HEK293 (cell line): ENCODE results near the gene KCNH5.

Experiments used
- CTCF ChIA-PET: fragments of 350-600 bp; formaldehyde crosslinking; extraction: SDS; loops from one replicate; lab custom pipeline; 2021; ENCODE audit warnings: antibody characterized with exemption; lab: Yijun Ruan, JAX
- POLR2A ChIA-PET: fragments of 300-600 bp; formaldehyde crosslinking; extraction: SDS; loops from one replicate; lab custom pipeline; 2020; ENCODE audit warnings: antibody characterized with exemption, inconsistent platforms; lab: Yijun Ruan, JAX
- H3K27ac ChIP-seq: fragments of 200-500 bp; sonication (Bioruptor generic); 2 replicates; pipeline ENCODE4 v1.5.1; 2014; ENCODE audit warnings: low read depth, low read length, control low read depth, inconsistent platforms; ENCODE audit errors: extremely low read depth
- H3K36me3 ChIP-seq, 2 experiments: fragments of 200-500 bp in 1 of 2; sonication (Bioruptor generic) in 1 of 2; 1 replicate in 1 of 2; 2 replicates in 1 of 2; pipeline ENCODE4 v1.5.1; 2014 to 2017; ENCODE audit warnings: inconsistent platforms in 2 of 2, low read length in 2 of 2; ENCODE audit not compliant: control insufficient read depth in 2 of 2, insufficient read depth in 1 of 2
- H3K4me1 ChIP-seq: fragments of 200-500 bp; sonication (Bioruptor generic); 2 replicates; pipeline ENCODE4 v1.5.1; 2014; ENCODE audit warnings: mild to moderate bottlenecking, low read length, inconsistent platforms; ENCODE audit not compliant: control insufficient read depth, insufficient read depth
- H3K4me3 ChIP-seq: 2 replicates; pipeline ENCODE4 v1.5.1; 2011; ENCODE audit warnings: low read depth, mild to moderate bottlenecking, control low read depth, low read length, moderate library complexity
- H3K9me3 ChIP-seq: fragments of 200-500 bp; sonication (Bioruptor generic); 2 replicates; pipeline ENCODE4 v1.5.1; 2014; ENCODE audit warnings: low read depth, low read length, inconsistent platforms; ENCODE audit not compliant: control insufficient read depth, insufficient read depth
- KLF8 ChIP-seq: fragments of 450-650 bp; formaldehyde crosslinking; IDR thresholded peaks from 2 replicates; pipeline ENCODE4 v1.5.1; 2016; ENCODE audit warnings: missing biosample characterization, missing genetic modification characterization
- MZF1 ChIP-seq: fragments of 450-650 bp; formaldehyde crosslinking; IDR thresholded peaks from 2 replicates; pipeline ENCODE4 v1.5.1; 2017; ENCODE audit warnings: missing biosample characterization, missing genetic modification characterization, borderline replicate concordance
- PRDM1 ChIP-seq: fragments of 450-650 bp; formaldehyde crosslinking; IDR thresholded peaks from 2 replicates; pipeline ENCODE4; 2016; ENCODE audit warnings: missing biosample characterization, missing genetic modification characterization
- SCRT2 ChIP-seq: fragments of 450-650 bp; formaldehyde crosslinking; IDR thresholded peaks from 2 replicates; pipeline ENCODE4 v1.5.1; 2016; ENCODE audit warnings: missing biosample characterization, missing genetic modification characterization
- SETDB1 ChIP-seq: IDR thresholded peaks from one replicate; pipeline ENCODE4 v1.6.1; 2017; ENCODE audit warnings: mild to moderate bottlenecking, low read length, moderate library complexity, mixed read lengths; ENCODE audit not compliant: insufficient read length
- TRIM28 ChIP-seq: IDR thresholded peaks from 2 replicates; pipeline ENCODE4 v1.6.1; 2011; ENCODE audit warnings: low read length, control low read depth, borderline replicate concordance
- ZBTB7A ChIP-seq: fragments of 450-650 bp; formaldehyde crosslinking; IDR thresholded peaks from 2 replicates; pipeline ENCODE4 v1.5.1; 2016; ENCODE audit warnings: low read depth, missing biosample characterization, missing genetic modification characterization
- ZNF335 ChIP-seq: fragments of 450-650 bp; formaldehyde crosslinking; conservative IDR thresholded peaks from 2 replicates; pipeline ENCODE4 v1.5.1; 2016; ENCODE audit warnings: missing biosample characterization, missing genetic modification characterization
- ZNF354C ChIP-seq: fragments of 450-650 bp; formaldehyde crosslinking; IDR thresholded peaks from 2 replicates; pipeline ENCODE4 v1.5.1; 2016; ENCODE audit warnings: missing biosample characterization, missing genetic modification characterization, low read depth, borderline replicate concordance
- ZNF433 ChIP-seq: fragments of 450-650 bp; formaldehyde crosslinking; IDR thresholded peaks from 2 replicates; pipeline ENCODE4 v1.5.1; 2016; ENCODE audit warnings: missing biosample characterization, missing genetic modification characterization, low read depth
- ZNF501 ChIP-seq: fragments of 450-650 bp; formaldehyde crosslinking; IDR thresholded peaks from 2 replicates; pipeline ENCODE4 v1.5.1; 2016; ENCODE audit warnings: missing biosample characterization, missing genetic modification characterization
- ZNF623 ChIP-seq: fragments of 450-650 bp; formaldehyde crosslinking; IDR thresholded peaks from 2 replicates; pipeline ENCODE4 v1.5.1; 2016; ENCODE audit warnings: missing biosample characterization, missing genetic modification characterization
- ZNF777 ChIP-seq: fragments of 450-650 bp; formaldehyde crosslinking; IDR thresholded peaks from 2 replicates; pipeline ENCODE4 v1.5.1; 2017; ENCODE audit warnings: missing biosample characterization, missing genetic modification characterization, borderline replicate concordance
- ZNF785 ChIP-seq: fragments of 450-650 bp; formaldehyde crosslinking; IDR thresholded peaks from 2 replicates; pipeline ENCODE4 v1.5.1; 2016; ENCODE audit warnings: missing biosample characterization, missing genetic modification characterization
- TF ChIP-seq, protein P1 (sequence below): fragments of 450-650 bp; formaldehyde crosslinking; optimal IDR thresholded peaks from 2 replicates; pipeline ENCODE3; 2016; ENCODE audit warnings: missing biosample characterization, mild to moderate bottlenecking, missing genetic modification characterization
- TF ChIP-seq, protein P2 (sequence below): fragments of 450-650 bp; formaldehyde crosslinking; IDR thresholded peaks from 2 replicates; pipeline ENCODE4 v1.5.1; 2017; ENCODE audit warnings: missing biosample characterization, mild to moderate bottlenecking, missing genetic modification characterization, moderate library complexity
- TF ChIP-seq, protein P3 (sequence below): fragments of 450-650 bp; formaldehyde crosslinking; IDR thresholded peaks from 2 replicates; pipeline ENCODE4 v1.5.1; 2016; ENCODE audit warnings: missing biosample characterization, missing genetic modification characterization, low read depth

The KCNH5 gene

DNA sequence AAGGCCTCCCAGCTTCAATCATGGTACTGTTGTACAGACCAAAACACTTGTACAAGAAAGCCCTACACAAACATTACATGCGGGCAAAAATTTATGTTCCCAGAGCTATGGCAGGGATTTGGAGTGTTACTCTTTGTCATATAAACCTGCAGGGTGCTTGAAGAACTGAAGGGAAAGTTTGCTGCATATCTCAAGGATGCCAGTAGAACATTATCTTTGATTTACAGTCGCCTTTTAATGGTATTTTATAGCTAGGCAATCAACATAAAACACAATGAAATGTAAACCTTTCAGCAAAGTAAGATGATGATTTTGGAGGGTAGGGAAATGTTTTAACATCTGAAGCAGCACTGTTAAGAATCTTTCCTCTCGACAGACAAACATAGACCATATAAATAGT, 305.6 kb downstream of the KCNH5 start (continued):
- TF ChIP-seq ZNF354C (no peak), ZNF433 (tag by site-specific recombination) (no peak), KLF8 (tag by site-specific recombination) (no peak), ZNF777 (tag by site-specific recombination) (no peak), PRDM1 (tag by site-specific recombination) (no peak), MZF1 (tag by site-specific recombination) (no peak), ZNF785 (tag by site-specific recombination) (no peak), ZNF623 (no peak), SCRT2 (tag by site-specific recombination) (no peak), ZNF335 (tag by site-specific recombination) (no peak)
- TF ChIP-seq, protein P1, sequence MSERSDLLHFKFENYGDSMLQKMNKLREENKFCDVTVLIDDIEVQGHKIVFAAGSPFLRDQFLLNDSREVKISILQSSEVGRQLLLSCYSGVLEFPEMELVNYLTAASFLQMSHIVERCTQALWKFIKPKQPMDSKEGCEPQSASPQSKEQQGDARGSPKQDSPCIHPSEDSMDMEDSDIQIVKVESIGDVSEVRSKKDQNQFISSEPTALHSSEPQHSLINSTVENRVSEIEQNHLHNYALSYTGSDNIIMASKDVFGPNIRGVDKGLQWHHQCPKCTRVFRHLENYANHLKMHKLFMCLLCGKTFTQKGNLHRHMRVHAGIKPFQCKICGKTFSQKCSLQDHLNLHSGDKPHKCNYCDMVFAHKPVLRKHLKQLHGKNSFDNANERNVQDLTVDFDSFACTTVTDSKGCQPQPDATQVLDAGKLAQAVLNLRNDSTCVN: no peak
- TF ChIP-seq, all 188 proteins: peak for 6

DNA sequence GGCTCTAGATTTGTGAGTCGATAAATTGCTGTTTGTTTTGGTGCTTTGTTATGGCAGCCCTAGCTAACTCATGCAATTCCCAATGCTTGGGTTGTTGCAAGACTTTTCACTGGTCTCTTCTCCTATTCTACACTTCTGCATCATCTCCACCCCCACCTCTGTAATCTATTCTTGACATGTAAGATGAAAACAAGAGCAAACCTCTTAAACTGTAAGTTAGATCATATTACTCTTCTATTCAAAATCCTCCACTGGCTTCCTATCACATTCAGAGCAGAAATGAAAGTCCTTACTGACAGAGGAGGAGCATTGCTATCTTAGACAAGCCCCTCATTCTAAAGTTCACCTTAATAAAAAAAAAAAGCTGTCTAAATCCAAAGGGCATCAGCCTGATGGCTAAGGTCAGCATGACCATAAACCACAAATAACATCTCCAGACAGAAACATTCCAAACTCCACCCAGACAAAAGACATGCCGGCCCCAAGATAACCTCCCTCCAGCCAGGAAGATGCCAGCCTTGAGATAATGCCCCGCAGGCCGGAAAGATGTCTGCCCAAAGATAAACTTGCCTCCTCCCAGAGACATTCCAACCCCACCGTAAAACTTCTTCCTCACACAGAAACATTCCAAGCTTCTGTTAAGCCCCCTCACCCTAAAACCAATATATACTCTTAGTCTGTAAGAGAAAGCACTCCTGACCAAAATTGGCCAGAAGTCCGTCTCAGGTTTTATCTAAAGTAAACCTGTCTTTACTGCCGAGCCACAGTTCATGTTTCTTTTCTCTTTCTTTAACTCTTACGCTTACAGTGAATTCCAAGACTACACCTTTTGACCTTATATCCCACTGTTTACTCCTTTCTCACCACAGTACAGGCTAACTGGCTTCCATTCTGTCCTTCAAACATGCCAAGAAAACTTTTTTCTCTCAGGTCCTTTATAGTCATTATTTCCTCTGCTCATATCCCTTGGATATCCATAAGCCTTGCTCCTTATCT, 308.9 kb downstream of the KCNH5 start:
- POLR2A ChIA-PET: no interaction called here
- no peaks in the 10 kb centered on the region for H3K4me1 ChIP-seq
- CTCF ChIA-PET: no interaction called here
- H3K9me3 ChIP-seq: no peaks in the 10 kb centered on the region
- no peaks in the 10 kb centered on the region for H3K36me3 ChIP-seq
- peak; percentile 87; the same call in 1 of the 2 replicates for TF ChIP-seq TRIM28
- TF ChIP-seq, protein P2, sequence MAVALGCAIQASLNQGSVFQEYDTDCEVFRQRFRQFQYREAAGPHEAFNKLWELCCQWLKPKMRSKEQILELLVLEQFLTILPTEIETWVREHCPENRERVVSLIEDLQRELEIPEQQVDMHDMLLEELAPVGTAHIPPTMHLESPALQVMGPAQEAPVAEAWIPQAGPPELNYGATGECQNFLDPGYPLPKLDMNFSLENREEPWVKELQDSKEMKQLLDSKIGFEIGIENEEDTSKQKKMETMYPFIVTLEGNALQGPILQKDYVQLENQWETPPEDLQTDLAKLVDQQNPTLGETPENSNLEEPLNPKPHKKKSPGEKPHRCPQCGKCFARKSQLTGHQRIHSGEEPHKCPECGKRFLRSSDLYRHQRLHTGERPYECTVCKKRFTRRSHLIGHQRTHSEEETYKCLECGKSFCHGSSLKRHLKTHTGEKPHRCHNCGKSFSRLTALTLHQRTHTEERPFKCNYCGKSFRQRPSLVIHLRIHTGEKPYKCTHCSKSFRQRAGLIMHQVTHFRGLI (tag by site-specific recombination): no peak
- peak; percentile 84 for TF ChIP-seq SETDB1
- no peak overlapping the region for H3K27ac ChIP-seq
- no peak overlapping the region for H3K4me3 ChIP-seq

DNA sequence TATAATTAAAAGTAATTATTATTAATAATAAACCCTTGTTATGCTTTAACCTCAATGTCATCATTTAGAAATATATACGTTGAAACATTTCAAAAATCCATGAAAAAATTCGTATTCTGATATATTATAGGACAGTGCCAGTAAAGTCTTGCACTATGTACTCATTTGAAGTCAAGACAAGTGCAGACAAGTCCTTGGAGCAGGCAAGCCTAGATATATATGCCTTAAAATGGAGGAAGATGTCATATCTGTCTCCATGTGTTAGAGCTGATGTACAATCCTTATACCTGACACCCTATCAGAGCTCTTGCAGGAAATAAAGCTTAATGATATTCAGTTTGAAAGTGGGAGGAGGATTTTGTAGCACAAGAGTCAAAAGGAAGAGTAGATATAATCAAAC, 310.4 kb downstream of the KCNH5 start:
- POLR2A ChIA-PET: no interaction called here
- TF ChIP-seq ZBTB7A (tag by site-specific recombination): no peak
- TF ChIP-seq ZNF501: no peak
- TF ChIP-seq, protein P3, sequence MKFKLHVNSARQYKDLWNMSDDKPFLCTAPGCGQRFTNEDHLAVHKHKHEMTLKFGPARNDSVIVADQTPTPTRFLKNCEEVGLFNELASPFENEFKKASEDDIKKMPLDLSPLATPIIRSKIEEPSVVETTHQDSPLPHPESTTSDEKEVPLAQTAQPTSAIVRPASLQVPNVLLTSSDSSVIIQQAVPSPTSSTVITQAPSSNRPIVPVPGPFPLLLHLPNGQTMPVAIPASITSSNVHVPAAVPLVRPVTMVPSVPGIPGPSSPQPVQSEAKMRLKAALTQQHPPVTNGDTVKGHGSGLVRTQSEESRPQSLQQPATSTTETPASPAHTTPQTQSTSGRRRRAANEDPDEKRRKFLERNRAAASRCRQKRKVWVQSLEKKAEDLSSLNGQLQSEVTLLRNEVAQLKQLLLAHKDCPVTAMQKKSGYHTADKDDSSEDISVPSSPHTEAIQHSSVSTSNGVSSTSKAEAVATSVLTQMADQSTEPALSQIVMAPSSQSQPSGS (tag by site-specific recombination): no peak
- no peaks in the 10 kb centered on the region for H3K9me3 ChIP-seq
- H3K36me3 ChIP-seq: no peaks in the 10 kb centered on the region
- H3K4me1 ChIP-seq: no peaks in the 10 kb centered on the region
- H3K27ac ChIP-seq: no peak overlapping the region
- no peak overlapping the region for H3K4me3 ChIP-seq
- CTCF ChIA-PET: no interaction called here
